Measurements from ENCODE around the gene CCL7.
A peak's percentile ranks its signal among the peaks of the same experiment; 100 is the strongest.

CCL7 gene

DNA sequence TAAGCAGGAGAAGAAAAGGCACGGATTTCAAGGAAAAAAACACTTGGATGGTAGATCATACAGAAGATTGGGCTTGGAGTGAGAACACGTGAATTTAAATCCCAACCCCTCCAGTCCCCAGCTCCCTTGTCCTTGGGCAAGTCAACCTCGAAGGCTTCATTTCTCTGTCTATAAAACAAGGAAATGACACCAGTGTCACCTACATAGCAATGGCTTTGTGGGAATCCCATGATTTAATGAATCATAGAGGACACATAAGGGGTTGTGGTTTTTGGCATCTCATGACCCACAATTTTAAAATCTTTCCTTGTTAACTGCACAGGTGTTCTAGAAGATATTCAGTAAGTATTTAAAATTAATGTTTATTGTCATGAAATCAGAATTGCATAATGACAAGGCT lies 23.1 kb upstream of the CCL7 start:
- no peak for DNase-seq (ENCODE audit: low read depth)

DNA sequence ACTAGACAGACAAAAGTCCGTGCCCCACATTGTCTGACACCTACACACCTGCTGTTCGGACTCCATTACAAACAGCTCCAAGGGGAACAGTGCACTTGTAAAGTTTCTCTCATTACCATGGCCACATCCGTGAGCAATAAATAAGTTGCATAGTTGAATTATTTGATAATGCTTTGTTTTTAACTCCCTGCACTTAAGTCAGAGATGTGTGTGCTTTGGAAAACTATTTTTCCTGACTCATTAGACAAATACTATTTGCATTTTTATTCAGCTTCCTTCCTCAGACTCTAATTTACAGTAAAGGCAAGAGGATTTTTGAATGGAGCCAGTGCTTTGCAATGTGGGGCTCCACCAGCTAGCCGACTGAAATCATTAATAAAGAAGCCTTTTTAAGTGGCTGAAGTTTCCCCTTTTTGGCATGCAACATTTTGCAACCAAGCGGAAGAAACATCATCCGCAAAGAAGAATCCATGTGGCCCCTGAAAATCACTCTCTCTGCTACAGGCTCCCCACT lies 21.5 kb upstream of the CCL7 start:
- DNase-seq (ENCODE audit: low read depth): peak; percentile 63

DNA sequence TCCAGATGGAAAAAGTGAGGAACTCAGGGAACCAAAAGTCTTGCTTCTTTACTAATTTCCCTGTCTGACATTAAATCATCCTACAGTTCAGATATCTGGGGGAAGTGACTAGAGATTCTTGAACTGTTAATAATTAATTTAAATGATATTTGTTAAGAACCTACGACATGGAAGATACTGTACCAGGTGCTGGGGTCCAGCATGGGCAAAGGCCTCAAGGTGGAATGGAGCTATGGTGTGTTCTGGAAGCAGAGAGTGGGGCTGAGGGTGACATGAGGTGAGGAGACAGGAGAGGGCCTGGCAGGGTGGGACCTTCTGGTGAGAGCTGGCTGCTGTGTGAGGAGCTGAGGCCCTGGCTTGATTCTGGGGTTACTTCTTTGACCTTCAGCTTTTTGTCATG lies 21.0 kb upstream of the CCL7 start:
- no peak for DNase-seq (ENCODE audit: low read depth)

DNA sequence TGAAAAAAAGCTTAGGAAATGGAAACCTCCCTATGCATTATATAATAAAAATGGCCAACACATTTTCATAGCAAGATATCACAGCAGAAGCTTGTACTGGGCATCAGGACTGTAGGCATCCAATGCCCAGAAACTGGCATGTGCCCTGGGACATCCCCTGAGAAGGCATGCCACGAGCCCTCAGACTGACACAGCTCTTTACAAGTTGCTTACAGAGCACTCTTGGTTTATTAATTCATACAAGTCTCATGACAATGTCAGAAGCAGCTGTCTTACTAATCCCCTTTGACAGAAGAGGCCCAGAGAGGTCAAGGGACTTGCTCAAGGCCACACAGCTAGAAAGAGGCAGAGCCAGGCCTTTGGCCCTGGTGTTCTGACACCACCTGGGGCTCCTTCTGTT lies 20.5 kb upstream of the CCL7 start:
- no peak for DNase-seq (ENCODE audit: low read depth)

DNA sequence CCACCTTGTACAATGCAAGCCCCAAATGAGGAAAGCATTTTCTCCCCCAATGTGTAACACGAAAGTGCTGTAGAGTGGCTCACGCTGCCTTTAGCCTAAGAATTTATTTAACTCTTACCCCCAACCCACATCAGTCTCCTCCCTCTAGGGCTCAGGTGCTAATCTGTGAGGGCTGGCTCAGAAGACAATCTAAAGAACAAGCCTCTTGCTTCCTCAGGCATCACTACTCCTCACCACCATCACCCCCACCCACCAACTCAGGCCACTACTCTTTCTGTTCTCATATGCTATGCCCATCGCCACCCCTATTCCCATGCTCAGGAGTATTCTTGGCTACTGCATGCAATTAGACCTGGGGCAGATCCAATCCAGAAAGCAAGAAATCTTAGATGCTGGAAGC lies 18.8 kb upstream of the CCL7 start:
- no peak for DNase-seq (ENCODE audit: low read depth)

DNA sequence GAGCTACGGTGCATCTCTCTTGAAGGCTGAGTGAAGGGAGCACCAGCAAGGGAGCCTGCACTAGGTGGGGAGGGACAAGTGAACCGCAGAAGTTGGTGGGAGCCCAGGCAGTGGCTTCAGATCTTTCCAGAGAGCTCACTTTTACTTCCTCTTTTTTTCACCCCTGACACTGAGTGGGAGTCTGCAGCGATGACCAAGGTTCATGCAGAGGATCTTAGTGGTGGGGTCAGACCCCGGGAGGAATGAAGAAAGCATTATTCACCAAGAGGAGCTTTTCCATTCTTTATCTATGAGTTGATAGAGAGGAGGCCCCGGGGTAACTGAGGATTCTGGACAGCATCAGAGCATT lies 18.0 kb upstream of the CCL7 start:
- peak; percentile 71 for DNase-seq (ENCODE audit: low read depth)

DNA sequence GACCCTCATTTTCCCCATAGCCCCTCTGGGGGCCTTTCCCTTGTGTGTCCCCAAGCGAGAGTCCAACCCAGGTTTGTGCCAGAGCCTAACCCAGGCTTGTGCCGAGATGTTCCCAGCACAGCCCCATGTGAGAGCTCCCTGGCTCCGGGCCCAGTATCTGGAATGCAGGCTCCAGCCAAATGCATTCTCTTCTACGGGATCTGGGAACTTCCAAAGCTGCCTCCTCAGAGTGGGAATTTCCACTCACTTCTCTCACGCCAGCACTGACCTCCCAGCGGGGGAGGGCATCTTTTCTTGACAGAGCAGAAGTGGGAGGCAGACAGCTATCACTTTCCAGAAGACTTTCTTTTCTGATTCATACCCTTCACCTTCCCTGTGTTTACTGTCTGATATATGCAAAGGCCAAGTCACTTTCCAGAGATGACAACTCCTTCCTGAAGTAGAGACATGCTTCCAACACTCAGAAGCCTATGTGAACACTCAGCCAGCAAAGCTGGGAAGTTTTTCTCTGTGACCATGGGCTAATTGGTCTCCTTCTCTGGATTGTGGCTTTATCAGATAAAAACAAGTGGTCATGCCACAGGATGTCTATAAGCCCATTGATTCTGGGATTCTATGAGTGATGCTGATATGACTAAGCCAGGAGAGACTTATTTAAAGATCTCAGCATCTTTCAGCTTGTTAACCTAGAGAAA lies 17.4 kb upstream of the CCL7 start:
- DNase-seq (ENCODE audit: low read depth): peak; percentile 86

DNA sequence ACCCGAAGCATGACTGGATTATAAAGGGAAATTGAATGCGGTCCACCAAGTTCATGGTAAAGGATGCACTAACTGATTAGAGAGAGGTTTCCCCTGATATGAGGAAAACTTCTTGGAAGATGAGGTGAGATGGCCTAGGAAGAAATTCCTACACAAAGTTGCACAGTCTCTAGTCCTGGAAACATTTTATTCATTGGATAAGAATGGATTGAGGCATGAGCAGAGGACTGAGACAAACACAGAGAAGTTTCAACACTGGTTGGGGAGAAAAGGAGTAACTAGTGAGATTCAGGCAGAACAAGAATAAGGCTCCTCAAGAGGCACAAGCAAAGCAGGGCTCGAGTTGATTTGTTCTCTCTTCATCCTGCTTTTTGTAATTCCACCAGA lies 16.9 kb upstream of the CCL7 start:
- no peak for DNase-seq (ENCODE audit: low read depth)

DNA sequence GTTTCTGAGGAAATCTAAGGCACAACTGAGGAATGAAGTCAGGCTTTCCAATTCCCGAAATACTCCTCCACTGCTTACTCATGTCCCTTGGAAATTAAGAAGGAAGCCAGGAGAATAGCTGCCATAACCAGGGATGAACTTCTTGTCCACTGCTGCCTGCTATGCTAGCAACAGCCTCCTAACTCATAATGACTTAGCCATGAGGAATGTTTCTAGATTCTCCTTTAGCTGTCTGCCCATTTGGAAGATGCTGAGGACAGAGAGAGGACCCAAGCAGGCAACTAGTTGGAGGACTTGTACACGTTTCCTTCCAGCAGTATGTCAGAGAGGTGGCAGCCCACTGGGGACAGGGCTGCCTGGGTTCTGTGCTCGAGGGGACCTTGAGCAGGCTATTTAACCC lies 15.9 kb upstream of the CCL7 start:
- DNase-seq (ENCODE audit: low read depth): peak; percentile 93

DNA sequence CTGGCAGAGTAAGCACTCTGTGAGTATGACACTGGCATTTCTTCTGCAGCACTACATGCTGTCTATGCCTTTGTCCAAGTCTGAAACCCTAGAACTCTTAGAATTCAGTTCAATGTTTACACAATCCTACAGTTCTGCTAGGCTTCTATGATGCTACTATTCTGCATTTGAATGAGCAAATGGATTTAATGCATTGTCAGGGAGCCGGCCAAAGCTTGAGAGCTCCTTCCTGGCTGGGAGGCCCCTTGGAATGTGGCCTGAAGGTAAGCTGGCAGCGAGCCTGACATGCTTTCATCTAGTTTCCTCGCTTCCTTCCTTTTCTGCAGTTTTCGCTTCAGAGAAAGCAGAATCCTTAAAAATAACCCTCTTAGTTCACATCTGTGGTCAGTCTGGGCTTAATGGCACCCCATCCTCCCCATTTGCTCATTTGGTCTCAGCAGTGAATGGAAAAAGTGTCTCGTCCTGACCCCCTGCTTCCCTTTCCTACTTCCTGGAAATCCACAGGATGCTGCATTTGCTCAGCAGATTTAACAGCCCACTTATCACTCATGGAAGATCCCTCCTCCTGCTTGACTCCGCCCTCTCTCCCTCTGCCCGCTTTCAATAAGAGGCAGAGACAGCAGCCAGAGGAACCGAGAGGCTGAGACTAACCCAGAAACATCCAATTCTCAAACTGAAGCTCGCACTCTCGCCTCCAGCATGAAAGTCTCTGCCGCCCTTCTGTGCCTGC lies 15.2 kb upstream of the CCL7 start, which contains the start of gene CCL2:
Gene CCL2 (plus strand): TSS at position 635 of the 730 bp plus-strand sequence. CDS start 65 bp downstream, at position 700.
- peak; percentile 72 for DNase-seq (ENCODE audit: low read depth)

DNA sequence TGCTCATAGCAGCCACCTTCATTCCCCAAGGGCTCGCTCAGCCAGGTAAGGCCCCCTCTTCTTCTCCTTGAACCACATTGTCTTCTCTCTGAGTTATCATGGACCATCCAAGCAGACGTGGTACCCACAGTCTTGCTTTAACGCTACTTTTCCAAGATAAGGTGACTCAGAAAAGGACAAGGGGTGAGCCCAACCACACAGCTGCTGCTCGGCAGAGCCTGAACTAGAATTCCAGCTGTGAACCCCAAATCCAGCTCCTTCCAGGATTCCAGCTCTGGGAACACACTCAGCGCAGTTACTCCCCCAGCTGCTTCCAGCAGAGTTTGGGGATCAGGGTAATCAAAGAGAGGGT lies 14.7 kb upstream of the CCL7 start:
- DNase-seq (ENCODE audit: low read depth): no peak

DNA sequence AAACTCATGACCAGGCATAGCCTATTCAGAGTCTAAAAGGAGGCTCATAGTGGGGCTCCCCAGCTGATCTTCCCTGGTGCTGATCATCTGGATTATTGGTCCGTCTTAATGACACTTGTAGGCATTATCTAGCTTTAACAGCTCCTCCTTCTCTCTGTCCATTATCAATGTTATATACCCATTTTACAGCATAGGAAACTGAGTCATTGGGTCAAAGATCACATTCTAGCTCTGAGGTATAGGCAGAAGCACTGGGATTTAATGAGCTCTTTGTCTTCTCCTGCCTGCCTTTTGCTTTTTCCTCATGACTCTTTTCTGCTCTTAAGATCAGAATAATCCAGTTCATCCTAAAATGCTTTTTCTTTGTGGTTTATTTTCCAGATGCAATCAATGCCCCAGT lies 14.2 kb upstream of the CCL7 start:
- no peak for DNase-seq (ENCODE audit: low read depth)

DNA sequence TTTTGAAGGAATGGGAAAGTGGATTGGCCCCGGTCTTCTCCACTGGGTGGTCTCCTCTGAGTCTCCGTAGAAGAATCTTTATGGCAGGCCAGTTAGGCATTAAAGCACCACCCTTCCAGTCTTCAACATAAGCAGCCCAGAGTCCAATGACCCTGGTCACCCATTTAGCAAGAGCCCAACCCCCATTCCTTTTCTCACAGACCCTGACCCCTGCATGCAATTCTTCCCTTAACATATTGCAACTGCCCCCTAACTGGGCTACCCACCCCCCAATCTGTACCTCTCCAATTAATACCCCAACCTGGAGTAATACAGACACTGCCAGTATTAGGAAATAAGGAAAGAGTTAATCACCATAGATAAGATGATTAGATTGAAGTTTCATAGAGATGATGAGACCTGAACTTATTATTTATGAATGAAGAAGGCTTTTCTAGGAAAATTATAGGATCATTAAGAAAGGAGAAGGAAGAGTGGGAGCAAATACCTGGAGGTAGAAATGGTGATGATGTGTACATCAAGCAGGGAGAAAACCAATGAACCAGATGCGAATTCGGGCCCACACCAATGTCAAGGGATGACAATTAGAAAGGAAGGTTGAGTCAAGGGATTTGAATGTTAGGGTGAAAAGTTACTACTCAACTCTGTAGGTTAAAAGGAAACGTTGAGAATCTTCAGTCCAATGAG lies 12.6 kb upstream of the CCL7 start:
- DNase-seq (ENCODE audit: low read depth): no peak

DNA sequence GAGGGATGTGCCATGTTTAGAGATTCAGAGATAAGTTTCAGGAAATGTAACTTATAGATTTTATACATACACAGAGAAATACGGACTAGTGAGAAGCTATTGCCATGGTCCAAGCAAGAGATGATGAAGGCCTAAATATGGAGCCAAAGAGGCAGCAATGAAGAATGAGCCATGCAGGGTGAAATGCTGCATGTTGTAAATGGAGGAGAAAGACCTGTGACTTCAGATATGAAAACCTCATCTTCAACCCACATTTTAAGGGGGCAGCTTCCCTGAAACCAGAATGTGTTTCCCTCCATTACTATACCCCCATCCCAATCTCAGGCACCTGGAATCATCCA lies 12.1 kb upstream of the CCL7 start:
- DNase-seq (ENCODE audit: low read depth): no peak

DNA sequence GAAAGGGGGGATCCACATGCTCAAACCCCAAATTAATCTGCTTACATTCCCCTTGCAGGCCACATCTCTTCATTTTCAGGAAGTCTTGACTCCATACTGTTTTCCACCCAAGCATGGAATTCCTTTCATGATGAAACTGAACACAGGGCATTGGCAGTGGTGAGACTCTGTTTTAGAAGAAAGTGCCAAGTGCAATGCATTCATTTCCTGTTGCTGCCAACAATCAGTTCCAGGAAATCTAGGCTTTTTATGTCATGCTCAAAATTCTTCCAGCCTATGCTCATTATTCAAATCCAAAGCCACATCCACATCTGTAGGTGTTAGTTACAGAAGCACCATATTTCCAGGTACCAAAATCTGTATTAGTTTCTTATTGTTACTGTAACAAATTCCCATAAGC lies 10.9 kb upstream of the CCL7 start:
- DNase-seq (ENCODE audit: low read depth): no peak

DNA sequence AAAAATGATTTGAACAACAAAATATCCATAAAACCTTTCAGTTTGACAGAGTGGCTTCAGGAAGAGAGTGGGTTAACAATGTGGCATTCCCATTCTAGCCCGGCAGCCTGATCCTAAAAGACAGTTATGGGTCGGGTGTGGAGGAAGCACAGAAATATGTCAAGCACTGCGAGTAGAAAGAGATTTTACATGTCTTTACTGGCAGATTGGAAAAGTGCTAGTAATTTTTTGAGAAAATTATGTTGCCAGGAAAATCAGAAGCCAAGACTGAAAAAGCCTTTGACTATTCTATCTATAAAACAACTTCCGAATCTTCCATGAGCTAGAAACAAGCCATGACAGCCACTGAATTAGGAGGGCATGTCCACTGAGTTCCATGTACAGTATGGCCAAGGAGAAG lies 9.2 kb upstream of the CCL7 start:
- no peak for DNase-seq (ENCODE audit: low read depth)

DNA sequence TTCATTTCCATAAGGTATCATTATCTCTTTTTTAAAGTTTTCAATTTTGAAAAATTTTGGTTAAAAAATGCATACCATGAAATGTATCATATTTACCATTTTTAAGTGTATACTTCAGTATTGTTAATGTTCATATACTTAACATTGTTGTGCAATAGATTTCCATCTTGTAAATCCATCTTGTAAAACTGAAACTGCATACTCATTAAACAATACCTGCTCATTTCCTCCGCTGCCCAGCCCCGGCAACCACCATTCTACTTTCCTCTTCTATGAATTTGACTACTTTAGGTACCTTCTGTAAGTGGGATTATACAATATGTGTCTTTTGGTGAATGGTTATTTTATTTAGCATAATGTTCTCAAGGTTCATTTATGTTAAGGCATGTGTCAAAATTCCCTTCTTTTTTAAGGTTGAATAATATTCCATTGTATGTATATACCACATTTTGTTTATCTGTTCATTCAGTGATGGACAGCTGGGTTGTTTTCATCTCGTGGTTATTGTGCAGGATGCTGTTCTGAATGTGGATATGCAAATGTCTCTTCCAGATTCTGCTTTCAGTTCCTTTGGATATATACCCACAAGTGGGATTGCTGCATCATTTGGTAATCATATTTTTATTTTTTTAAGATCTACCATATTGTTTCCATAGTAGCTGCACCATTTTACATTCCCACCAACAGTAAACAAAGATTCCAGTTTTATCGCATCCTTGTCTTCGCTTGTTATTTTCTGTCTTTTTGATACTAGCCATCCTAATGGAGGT lies 8.3 kb upstream of the CCL7 start:
- no peak for DNase-seq (ENCODE audit: low read depth)

DNA sequence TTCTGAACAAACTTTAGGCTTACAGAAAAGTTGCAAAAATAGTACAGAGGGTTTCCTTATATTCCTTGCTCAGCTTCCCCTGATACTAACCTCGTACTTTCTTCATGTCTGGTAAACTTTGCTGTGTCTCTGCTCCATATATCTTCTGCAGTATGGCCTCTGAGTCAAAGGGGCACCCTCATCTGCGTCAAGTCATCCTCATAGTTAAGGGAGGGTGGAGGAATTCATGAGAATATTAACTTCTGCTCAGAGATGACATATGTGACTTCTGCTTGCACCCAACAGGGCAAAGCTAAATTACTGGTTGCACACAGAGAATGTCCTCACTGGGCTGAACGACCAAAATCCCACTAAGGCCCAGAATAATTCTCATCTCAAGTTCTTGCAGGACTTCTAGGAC lies 4.3 kb upstream of the CCL7 start:
- no peak for DNase-seq (ENCODE audit: low read depth)

DNA sequence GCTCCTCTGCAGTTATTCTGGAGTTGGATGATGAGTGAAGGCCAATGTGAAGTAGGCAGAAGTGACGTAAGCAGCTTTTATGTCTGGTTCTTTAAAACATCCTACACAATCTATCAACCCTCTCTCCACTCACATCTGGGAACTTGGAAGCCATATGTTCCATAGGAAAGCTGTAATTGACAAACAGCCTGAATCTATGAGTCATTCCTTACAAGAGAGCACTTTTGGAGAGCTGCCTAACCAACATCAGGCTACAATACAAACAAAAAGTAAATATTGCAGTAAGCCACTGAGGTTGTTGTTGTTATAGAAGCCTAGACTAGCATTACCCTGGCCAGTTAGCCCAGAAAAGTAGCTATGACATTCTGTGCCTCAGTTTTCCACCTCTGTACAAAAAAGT lies 5.9 kb downstream of the CCL7 start:
- DNase-seq (ENCODE audit: low read depth): peak; percentile 85

DNA sequence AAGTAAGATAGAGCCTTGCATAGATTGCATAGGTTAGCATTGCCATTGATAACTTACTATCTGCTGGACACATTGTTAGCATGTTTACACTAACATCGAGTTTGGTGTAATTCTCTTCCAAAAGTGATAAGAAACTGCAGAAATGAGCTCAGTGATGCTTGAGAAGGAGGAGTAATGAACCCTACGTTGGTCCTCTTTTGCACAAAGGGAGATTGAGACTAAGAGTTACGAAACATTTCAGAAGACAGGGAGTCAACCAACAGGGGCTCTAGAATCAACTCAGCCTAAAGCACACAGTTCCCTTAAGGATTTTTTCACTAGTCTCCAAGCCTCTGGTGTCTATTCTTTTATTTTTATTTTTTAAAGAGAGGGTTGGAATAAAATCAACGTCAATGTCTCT lies 6.8 kb downstream of the CCL7 start:
- DNase-seq (ENCODE audit: low read depth): no peak

DNA sequence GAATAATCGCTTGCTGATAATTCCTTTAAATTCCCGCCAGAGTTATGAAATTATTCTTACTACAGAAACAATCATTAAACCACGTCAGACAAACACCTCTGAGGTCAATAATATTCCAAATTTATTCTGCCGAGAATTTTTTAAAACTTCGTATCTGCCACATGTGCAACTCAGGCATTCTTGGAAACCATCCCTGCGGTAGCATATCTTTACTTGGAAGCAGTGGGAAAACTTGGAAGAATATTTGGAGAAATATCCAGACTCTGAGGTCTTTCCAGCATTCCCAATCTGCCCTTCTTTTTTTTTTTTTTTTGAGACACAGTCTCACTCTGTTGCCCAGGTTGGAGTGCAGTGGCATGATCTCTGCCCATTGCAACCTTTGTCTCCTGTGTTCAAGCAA lies 13.6 kb downstream of the CCL7 start:
- DNase-seq (ENCODE audit: low read depth): no peak

DNA sequence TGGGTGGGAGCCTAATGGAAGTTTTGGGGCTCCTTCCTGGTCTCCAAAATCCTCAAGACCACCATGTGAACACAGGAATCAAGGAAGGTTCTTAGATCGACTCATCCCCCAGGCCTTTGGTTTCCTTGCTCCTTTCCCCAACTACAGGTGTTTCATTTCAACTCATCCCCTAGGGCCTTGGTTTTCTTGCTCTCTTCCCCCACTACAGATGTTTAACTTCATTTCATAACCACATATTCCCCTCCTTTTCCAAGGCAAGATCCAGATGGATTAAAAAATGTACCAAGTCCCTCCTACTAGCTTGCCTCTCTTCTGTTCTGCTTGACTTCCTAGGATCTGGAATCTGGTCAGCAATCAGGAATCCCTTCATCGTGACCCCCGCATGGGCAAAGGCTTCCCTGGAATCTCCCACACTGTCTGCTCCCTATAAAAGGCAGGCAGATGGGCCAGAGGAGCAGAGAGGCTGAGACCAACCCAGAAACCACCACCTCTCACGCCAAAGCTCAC lies 15.3 kb downstream of the CCL7 start, which contains the start of gene CCL11:
Gene CCL11 (plus strand): TSS at position 457 of the 507 bp plus-strand sequence. CDS start 67 bp downstream, outside the sequence.
- DNase-seq (ENCODE audit: low read depth): no peak

Data from stromal cell of bone marrow (primary cell).